ENCODE data around the gene CBL. TPM values are rescaled to one million over a fixed set of nuclear protein-coding genes. Genes with fewer than 3 reads are reported as not detected.
A peak's percentile ranks its signal among the peaks of the same experiment; 100 is the strongest.

The CBL gene
- total RNA-seq, 2 donors from 2014 or later: 29.1 to 50.5 TPM

- no peak for DNase-seq (ENCODE audit: low spot score)
- Mint-ChIP-seq H3K9me3 (no peaks in the 10 kb centered on the region), H3K27ac (no peak overlapping the region), H3K27me3 (peaks cover 43 to 49% of the 10 kb centered on the region in 2 donors), H3K36me3 (no peaks in the 10 kb centered on the region), H3K4me3 (peak overlapping the region; percentile 91), H3K4me1 (ENCODE audit: low read depth in 2 of 2) (peaks cover 8 to 16% of the 10 kb centered on the region in 2 donors)
- no peak for ATAC-seq
Measured at GRCh38 chr11:119357074-119357473, 150.9 kb downstream of the CBL start.

Other genes starting within 250 kb of the CBL start
- gene FOXR1, start 234.6 kb upstream of the CBL start, total RNA-seq: not detected
- gene CENATAC, start 208.2 kb upstream of the CBL start, total RNA-seq: 10 to 100 TPM; 53.4 to 97.8 TPM
- 100 to 1,000 TPM; 711 to 875 TPM for gene RPS25, start 188.0 kb upstream of the CBL start, total RNA-seq
- 10 to 100 TPM; 76.3 to 82.3 TPM for gene TRAPPC4, start 187.6 kb upstream of the CBL start, total RNA-seq
- 10 to 100 TPM; 20.3 to 32.6 TPM for gene SLC37A4, start 175.5 kb upstream of the CBL start, total RNA-seq
- 100 to 1,000 TPM; 259 to 333 TPM for gene HYOU1, start 149.1 kb upstream of the CBL start, total RNA-seq
- 10 to 100 TPM; 34.7 to 42.0 TPM for gene VPS11, start 138.5 kb upstream of the CBL start, total RNA-seq
- gene HMBS, start 121.5 kb upstream of the CBL start, total RNA-seq: 10 to 100 TPM; 18.0 to 53.9 TPM
- 10 to 100 TPM; 51.9 to 96.2 TPM for gene DPAGT1, start 104.5 kb upstream of the CBL start, total RNA-seq
- 10 to 100 TPM; 37.9 to 58.4 TPM for gene C2CD2L, start 99.0 kb upstream of the CBL start, total RNA-seq
- gene HINFP, start 84.8 kb upstream of the CBL start, total RNA-seq: 10 to 100 TPM; 33.4 to 49.5 TPM
- not detected for gene ABCG4, start 57.3 kb upstream of the CBL start, total RNA-seq
- 10 to 100 TPM; 13.0 to 14.1 TPM for gene NLRX1, start 37.6 kb upstream of the CBL start, total RNA-seq
- under 1 TPM in 1 of 2 donors, not detected in 1; 0.64 TPM for gene NHERF4, start 20.9 kb upstream of the CBL start, total RNA-seq
- 1 to 10 TPM in 1 of 2 donors, under 1 TPM in 1; 0.74 to 1.7 TPM for gene MCAM, start 110.8 kb downstream of the CBL start, total RNA-seq
- gene RNF26, start 128.2 kb downstream of the CBL start, total RNA-seq: 10 to 100 TPM; 16.6 to 32.5 TPM
- gene C1QTNF5, start 134.5 kb downstream of the CBL start, total RNA-seq: not detected
- gene MFRP, start 140.4 kb downstream of the CBL start, total RNA-seq: not detected
- gene USP2, start 175.4 kb downstream of the CBL start, total RNA-seq: not detected
- gene THY1, start 216.8 kb downstream of the CBL start, total RNA-seq: not detected

Measured in natural killer cell treated with Interleukin-12 subunit alpha and Interleukin-12 subunit beta and Interleukin-15 and Interleukin-18, amount 100 ng/mL, for 72 hours (primary cell).